Midbrain (tissue), 1 donor: Measurements from ENCODE around the gene HS3ST5.
"Not testable (repeated sequence)": the region's sequence is repeated elsewhere in the genome, so short reads cannot be mapped to it uniquely, and the experiment has no call there.

Experiments
- DNase-seq: peaks from one replicate; lab custom pipeline; 2025; lab: John Stamatoyannopoulos, UW

Gene HS3ST5

DNA sequence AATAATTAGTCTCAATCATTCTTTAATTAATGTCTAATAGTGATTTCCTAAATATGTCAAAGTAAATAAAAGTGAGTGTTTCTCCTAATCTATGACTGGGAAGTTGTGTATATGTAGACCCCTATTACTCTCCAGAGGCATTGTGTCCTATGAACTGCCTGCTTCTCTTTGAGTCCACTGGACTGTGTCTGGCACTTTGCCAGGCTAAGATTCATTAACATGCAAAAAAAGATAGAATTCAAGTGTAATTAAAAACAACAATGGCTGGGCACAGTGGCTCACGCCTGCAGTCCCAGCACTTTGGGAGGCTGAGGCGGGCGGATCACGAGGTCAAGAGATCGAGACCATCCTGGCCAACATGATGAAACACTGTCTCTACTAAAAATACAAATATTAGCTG lies 298.3 kb downstream of the HS3ST5 start:
- DNase-seq = not testable (repeated sequence)

DNA sequence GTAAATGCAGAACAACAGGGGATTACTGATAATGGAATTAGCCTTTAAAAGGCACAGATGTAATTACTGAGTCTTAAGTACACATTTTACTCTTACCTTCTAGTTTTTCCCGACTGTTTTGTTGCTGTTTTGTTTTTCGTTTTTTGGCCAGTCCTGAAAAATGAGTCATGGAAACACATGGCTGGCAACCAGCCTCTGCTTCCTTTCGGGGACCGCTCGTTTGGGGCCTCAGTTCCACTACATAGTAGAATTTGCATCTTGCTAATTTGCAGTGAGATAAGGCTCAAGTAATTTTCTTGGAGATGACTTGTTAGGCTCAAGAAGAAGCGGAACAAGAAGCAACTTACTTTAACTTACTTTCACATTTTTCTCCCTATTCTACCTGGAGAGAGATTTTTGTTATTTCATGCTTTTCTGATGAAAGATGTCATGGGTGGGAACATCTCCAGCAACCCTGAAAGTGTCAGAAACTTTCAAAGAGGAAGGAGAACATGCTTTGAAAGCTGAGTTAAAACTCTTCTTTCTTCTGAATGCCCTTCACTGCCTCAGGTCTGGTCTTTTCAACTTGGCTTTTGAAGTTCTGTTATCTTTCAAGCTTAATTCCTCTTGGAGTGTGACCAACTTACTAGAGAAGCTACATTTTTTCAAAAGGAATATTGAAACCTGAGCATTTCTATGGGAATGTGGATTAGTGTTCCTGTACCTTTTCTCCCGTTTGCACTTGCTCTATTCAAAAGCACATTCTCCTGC lies 300.4 kb downstream of the HS3ST5 start:
- no peak for DNase-seq

DNA sequence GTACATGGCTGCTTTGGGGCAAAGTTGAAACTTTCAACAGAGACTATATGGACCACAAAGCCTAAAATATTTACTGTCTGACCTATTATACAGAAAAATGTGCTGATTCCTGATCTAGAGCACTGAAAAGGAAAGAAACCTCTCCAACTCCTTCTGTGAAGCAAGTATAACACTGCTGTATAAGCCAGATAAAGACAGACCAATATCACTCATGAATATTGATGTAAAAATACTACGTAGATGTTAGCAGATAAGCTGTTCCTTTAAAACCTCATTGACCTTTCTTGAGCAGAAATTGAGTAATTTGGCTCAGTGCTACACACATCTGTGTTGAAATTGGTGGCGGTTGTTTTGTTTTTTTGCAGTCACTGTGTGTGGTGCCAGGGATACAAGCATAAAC lies 302.0 kb downstream of the HS3ST5 start:
- DNase-seq = no peak

DNA sequence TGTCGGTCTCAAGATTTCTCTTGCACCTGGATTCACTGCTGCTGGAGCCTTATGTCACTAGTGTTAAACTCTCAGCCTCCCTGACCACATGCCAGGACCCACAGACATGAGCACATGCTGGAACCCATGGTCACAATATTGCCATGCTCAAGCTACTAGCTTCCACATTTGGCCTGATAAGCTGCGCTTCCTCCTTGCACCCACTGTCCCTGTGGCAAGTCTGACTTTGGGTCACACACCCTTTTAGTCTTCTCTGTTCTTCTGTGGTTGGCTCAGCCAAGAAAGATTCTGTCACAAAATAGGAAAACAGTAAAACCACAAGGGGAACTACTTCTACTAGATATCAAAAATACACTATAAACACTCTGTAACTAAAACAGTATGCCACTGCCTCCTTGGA lies 303.0 kb downstream of the HS3ST5 start:
- no peak for DNase-seq

DNA sequence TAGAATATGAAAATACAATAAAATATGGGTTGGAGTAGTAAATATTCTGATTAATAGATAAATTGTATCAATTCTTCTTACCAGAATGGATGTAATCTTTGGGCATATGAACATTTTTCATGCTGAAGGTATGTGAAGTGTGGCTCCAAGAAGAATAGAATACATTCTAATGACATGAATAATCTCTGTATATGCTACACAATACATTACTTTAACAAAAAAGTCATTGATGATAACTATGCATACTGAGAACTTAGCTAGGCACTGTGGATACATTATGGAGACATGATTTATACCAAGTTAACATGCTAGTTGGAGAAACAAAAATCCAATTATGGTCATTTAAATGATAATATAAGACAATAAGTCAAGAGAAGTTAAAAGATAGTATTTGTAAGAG lies 309.2 kb downstream of the HS3ST5 start:
- no peak for DNase-seq

DNA sequence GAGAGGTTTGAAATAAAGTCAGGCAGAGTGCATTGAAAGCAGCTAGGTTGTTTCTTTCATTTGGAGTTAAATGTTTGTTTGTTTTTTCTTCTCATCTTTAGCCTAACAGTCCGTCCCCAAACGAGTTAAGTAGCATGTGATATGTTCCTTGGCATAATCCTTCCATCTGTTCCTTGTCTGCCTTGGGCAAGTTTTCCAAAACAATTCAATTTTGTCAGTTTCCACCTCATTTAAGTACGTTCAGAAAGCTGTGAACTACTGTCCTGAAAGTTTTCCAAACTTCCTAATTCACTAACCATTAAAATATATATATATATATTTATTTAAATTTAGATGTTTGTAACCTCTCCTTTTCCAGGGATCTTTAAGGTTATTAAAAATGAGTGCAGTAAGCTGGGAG lies 310.1 kb downstream of the HS3ST5 start:
- DNase-seq = no peak

DNA sequence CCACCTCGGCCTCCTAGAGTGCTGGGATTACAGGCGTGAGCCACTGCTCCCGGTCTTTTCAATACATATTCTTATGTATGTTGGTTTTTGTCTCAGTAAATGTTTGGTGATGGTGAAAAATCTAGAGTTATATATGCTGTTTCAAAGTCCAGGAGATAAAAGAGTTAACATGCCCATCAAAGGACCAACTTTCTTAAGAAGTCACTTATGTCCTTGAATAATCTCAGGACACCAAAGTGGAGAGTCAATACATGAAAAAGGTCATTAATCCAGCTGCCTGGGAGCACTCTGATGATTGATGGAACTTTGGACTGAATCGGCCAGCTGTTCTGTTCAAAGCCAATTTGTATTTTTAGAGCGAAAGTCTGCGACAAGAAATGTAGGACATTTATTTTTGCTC lies 312.1 kb downstream of the HS3ST5 start:
- no peak for DNase-seq

DNA sequence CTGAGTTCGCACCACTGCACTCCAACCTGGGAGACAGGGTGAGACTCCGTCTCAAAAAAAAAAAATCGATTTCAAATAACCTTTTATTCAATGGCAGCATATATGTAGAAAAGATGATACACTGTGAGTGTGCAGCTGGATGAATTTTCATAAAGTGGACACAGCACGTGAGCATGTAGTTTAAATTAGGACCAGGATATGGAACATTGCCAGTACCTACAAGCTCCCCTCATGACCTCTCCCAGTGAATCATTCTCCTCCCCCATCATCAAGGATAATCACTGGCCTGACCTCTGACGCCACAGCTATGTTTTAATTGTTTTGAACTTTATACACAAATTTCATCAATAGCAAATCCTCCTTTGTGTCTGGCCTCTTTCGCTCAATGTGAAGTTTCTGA lies 318.1 kb downstream of the HS3ST5 start:
- DNase-seq = no peak

DNA sequence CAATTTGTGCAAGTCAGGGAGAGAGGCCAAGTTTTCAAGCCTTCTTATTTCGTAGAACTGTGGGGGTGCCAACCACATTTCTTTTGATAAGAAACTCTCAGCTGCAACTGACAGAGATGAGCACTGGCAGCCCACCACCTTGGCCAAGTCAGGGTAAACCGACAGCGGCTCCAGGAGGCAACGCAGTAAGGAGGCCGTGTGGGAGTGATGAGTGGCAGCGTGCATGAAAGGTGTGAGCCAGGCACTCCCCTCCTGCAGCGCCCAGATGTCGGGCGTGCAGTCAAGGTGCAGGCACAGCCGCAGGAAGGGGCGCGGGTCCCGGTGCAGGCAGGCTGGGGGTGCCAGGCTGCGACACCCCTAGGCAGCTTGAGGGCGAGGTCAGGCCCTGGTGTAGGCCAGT lies 322.6 kb downstream of the HS3ST5 start:
- no peak for DNase-seq

DNA sequence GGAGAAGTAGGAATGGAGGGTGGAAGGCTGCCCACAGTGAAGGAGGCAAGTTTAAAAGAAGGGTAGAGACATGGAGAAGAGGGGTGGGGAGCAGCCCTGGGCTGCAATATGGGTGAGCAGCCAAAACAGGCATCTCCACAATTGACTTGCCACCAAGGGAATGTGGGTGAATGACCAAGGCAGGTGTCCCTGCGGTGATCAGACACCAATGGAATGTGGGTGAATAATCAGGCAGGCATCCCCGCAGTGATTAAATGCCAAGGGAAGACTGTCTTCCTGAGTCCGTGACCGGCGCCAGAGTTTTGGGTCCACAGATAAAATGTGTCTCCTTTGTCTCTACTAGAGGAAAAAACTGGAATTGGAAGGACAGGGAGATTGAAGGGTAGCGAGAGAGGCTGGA lies 325.7 kb downstream of the HS3ST5 start:
- not testable (repeated sequence) for DNase-seq

DNA sequence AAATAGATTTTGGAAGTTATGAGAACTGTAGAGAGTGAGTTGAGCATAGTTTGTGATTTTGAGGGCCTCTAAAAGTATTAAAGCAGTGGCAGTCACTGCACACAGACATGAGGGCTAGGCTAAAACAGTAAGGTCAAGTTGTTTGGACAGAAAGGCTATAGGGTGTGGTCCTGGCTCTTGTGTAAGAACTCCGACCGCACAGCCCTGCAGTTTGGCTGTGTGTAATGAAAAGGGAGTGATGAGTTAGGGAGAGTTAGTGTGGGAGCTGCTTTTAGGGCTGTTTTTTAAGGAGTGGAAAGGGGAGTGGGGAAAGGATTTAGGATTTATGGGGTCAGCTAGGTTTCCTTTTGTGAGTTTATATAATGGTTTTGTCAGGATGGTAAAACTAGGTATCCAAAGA lies 328.7 kb downstream of the HS3ST5 start:
- not testable (repeated sequence) for DNase-seq

DNA sequence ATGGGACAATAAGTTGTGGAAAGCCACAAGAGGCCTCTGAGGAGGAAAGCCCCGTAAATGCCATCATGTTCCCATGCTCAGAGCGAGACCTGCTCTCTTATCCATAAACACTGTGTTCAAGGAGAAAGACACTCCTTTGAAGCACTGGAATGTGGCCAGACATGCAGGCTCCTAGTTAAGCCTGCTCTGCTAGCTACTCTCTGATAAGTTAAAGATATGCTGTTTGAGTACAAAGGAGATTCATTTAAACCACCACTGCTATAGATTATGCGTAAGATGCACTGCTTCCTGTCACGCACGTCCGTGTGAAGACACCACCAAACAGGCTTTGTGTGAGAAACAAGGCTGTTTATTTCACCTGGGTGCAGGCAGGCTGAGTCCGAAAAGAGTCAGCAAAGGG lies 331.3 kb downstream of the HS3ST5 start:
- not testable (repeated sequence) for DNase-seq

DNA sequence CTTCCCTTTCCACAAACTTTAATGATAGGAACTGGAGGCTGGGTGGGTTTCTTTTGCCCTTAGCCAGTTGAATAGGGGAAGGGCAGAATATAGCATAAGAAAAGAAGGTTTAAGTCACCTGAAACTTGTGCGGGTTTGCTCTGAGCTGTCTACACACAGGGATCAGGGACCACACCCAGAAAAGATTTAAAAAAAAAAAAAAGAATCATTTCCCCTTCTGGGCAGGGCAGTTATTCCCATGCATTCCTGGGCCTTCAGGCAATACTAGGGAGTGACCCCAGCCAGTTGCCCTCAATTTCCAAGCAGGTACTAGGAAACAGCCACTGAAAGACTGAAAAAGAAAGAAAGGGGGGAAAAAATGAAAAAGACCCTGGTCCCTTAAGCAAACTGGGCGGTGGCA lies 332.3 kb downstream of the HS3ST5 start:
- DNase-seq = no peak

DNA sequence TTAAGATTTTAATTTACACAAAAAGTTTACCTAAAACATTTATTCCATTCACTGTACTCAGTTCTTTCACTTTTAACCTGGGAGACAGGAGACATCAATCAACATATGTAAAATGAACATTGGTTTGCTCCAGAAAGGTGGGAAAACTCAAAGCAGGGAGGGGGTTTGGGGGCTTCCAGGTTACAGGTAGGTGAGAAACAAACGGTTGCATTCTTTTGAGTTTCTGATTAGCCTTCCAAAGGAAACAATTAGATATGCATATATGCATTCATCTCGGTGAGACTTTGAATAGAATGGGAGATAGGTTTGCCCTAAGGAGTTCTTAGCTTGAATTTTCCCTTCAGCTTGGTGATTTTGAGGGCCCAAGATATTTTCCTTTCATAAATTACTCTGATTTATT lies 333.6 kb downstream of the HS3ST5 start:
- no peak for DNase-seq

DNA sequence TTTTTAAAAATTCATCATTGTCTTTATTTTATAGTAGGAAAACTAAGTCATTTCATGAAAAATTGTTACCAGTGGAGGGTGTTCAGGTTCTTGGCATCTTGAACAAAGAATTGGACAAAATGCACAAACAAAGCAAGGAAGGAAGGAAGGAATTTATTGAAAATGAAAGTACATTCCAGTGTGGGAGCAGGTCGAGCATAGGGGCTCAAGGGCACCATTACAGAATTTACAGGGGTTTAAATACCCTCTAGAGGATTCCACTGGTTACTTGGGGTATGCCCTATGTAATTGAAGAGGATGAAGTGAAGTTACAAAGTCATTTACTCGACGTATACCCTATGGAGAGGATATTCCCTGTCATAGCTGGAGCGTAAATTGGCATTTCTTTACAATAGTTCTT lies 334.5 kb downstream of the HS3ST5 start:
- DNase-seq = no peak

DNA sequence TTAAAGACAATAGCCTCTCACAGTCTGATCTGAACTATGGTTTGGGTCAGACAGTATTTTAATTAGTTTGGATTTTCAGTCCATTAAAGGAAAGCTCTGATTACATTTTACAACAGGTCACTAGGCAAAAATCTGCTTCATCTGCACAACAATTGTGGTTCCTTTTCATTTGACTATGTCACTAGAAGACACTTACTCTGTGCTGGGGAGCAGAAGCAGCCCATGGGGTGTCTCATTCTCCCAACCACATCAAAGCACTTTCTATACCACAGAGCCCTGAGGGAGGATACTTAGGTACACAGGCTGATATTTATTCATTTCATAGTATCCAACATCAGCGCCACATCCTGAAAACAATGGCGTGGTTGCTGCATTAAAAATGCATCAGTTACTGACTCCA lies 335.3 kb downstream of the HS3ST5 start:
- no peak for DNase-seq
